Measurements from ENCODE around the gene EIF3M. TPM values are rescaled to one million over a fixed set of nuclear protein-coding genes. Genes with fewer than 3 reads are reported as not detected.
"Not testable (repeated sequence)": the region's sequence is repeated elsewhere in the genome, so short reads cannot be mapped to it uniquely, and the experiment has no call there.

Gene EIF3M
- total and polyA plus RNA-seq, 4 donors: 115 to 223 (median 142) TPM

GRCh38 chr11:32602657-32603415, 19.2 kb downstream of the EIF3M start:
- DNase-seq (ENCODE audit: low spot score): no peak
- WGBS: 74% methylated on average over 4 of the region's 4 CpGs
- TF ChIP-seq ATF3 (IDR thresholded peaks at IDR 0.05) (no peak), TAF1 (conservative IDR thresholded peaks at IDR 0.05) (no peak), HNF4A (conservative IDR thresholded peaks at IDR 0.05) (no peak), RXRA (IDR thresholded peaks at IDR 0.05) (no peak), FOXA2 (IDR thresholded peaks at IDR 0.05) (no peak), RAD21 (IDR thresholded peaks at IDR 0.05) (no peak), YY1 (IDR thresholded peaks at IDR 0.05) (no peak)
- TF ChIP-seq, protein P1, sequence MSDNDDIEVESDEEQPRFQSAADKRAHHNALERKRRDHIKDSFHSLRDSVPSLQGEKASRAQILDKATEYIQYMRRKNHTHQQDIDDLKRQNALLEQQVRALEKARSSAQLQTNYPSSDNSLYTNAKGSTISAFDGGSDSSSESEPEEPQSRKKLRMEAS (IDR thresholded peaks at IDR 0.05): no peak
- peaks cover 0 to 1% (median 0%) of the 10 kb centered on the region in 4 donors for H3K4me1 ChIP-seq (ENCODE audit: control insufficient read depth in 4 of 4, insufficient read depth in 4 of 4, low read length in 3 of 4)
- no peak overlapping the region for H3K9ac ChIP-seq (ENCODE audit: low read depth in 1 of 2, low read length in 2 of 2)
- no peak overlapping the region for H3K27ac ChIP-seq (ENCODE audit: low read depth in 1 of 2, low read length in 2 of 2)
- peaks cover 0 to 38% (median 26%) of the 10 kb centered on the region in 4 donors for H3K36me3 ChIP-seq (ENCODE audit: control insufficient read depth in 4 of 4, insufficient read depth in 3 of 4, low read depth in 1 of 4, low read length in 3 of 4)
- no peak overlapping the region for H3K4me3 ChIP-seq (ENCODE audit: low read depth in 1 of 3, low read length in 3 of 3)
- no peaks in the 10 kb centered on the region for H3K9me3 ChIP-seq (ENCODE audit: control insufficient read depth in 4 of 4, low read length in 3 of 4)
- no peaks in the 10 kb centered on the region for H3K27me3 ChIP-seq (ENCODE audit: control insufficient read depth in 4 of 4, insufficient read depth in 4 of 4, low read length in 3 of 4)

GRCh38 chr11:32606220-32606619, 22.6 kb downstream of the EIF3M start:
- H3K27ac ChIP-seq (ENCODE audit: low read depth in 1 of 2, low read length in 2 of 2): no peak overlapping the region
- no peak overlapping the region for H3K4me3 ChIP-seq (ENCODE audit: low read depth in 1 of 3, low read length in 3 of 3)
- H3K27me3 ChIP-seq (ENCODE audit: control insufficient read depth in 4 of 4, insufficient read depth in 4 of 4, low read length in 3 of 4): no peaks in the 10 kb centered on the region
- H3K36me3 ChIP-seq (ENCODE audit: control insufficient read depth in 4 of 4, insufficient read depth in 3 of 4, low read depth in 1 of 4, low read length in 3 of 4): peaks cover 0 to 26% (median 15%) of the 10 kb centered on the region in 4 donors
- no peak overlapping the region for H3K9ac ChIP-seq (ENCODE audit: low read depth in 1 of 2, low read length in 2 of 2)
- no peak for TF ChIP-seq ATF3 (IDR thresholded peaks at IDR 0.05)
- no peak for TF ChIP-seq NR2F2 (IDR thresholded peaks at IDR 0.05)
- no peak for TF ChIP-seq FOXA1 (IDR thresholded peaks at IDR 0.05)
- H3K9me3 ChIP-seq (ENCODE audit: control insufficient read depth in 4 of 4, low read length in 3 of 4): no peaks in the 10 kb centered on the region
- peaks cover 0 to 1% (median 0%) of the 10 kb centered on the region in 4 donors for H3K4me1 ChIP-seq (ENCODE audit: control insufficient read depth in 4 of 4, insufficient read depth in 4 of 4, low read length in 3 of 4)
- no peak for DNase-seq (ENCODE audit: low spot score)

GRCh38 chr11:32608826-32609225, 25.2 kb downstream of the EIF3M start:
- not testable (repeated sequence) for H3K27ac ChIP-seq (ENCODE audit: low read depth in 1 of 2, low read length in 2 of 2); H3K4me3 ChIP-seq (ENCODE audit: low read depth in 1 of 3, low read length in 3 of 3); DNase-seq (ENCODE audit: low spot score); H3K9me3 ChIP-seq (ENCODE audit: control insufficient read depth in 4 of 4, low read length in 3 of 4); H3K36me3 ChIP-seq (ENCODE audit: control insufficient read depth in 4 of 4, insufficient read depth in 3 of 4, low read depth in 1 of 4, low read length in 3 of 4); H3K4me1 ChIP-seq (ENCODE audit: control insufficient read depth in 4 of 4, insufficient read depth in 4 of 4, low read length in 3 of 4); H3K9ac ChIP-seq (ENCODE audit: low read depth in 1 of 2, low read length in 2 of 2); H3K27me3 ChIP-seq (ENCODE audit: control insufficient read depth in 4 of 4, insufficient read depth in 4 of 4, low read length in 3 of 4)
- WGBS: 98% methylated on average over 4 of the region's 4 CpGs

DNA sequence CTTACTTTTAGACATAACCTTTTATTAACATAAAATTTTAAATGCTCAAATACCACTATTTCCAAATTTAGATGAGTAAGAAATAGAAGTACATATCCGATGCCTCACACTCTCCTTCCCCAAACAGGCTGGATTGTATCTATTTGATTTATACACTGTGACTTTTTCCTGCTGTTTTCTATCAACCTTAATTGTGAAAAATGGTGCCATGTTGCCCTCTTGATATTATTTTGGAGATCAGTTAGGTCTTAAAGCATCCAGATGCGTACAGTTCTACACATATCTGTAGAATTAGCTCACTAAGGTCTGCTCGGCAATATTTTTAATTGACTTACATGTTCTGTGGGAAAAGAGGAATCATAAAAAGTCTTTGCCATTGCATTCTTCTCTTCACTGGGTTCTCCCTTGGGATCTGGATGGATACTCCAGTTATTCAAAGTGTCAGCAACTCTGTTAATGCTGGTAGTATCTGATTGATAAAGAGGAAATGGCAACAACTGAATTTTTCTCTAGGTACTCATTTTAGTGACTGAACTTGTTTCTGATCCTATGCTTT, 27.2 kb downstream of the EIF3M start:
- 94% methylated on average over 3 of the region's 3 CpGs for WGBS
- Histone ChIP-seq H3K9me3 (ENCODE audit: control insufficient read depth in 4 of 4, low read length in 3 of 4) (no peaks in the 10 kb centered on the region), H3K27ac (ENCODE audit: low read depth in 1 of 2, low read length in 2 of 2) (no peak overlapping the region), H3K36me3 (ENCODE audit: control insufficient read depth in 4 of 4, insufficient read depth in 3 of 4, low read depth in 1 of 4, low read length in 3 of 4) (peaks cover 0 to 4% (median 0%) of the 10 kb centered on the region in 4 donors), H3K27me3 (ENCODE audit: control insufficient read depth in 4 of 4, insufficient read depth in 4 of 4, low read length in 3 of 4) (no peaks in the 10 kb centered on the region), H3K4me3 (ENCODE audit: low read depth in 1 of 3, low read length in 3 of 3) (no peak overlapping the region), H3K9ac (ENCODE audit: low read depth in 1 of 2, low read length in 2 of 2) (no peak overlapping the region), H3K4me1 (ENCODE audit: control insufficient read depth in 4 of 4, insufficient read depth in 4 of 4, low read length in 3 of 4) (peaks cover 0 to 6% (median 0%) of the 10 kb centered on the region in 4 donors)
- DNase-seq (ENCODE audit: low spot score): no peak
- no peak for TF ChIP-seq ZBTB33 (IDR thresholded peaks at IDR 0.05)
- no peak for TF ChIP-seq GABPA (IDR thresholded peaks at IDR 0.05 in 1 of 2, conservative IDR thresholded peaks at IDR 0.05 in 1 of 2)
- no peak for TF ChIP-seq EGR1 (IDR thresholded peaks at IDR 0.05; ENCODE audit: low read depth in 2 of 2)
- no peak for TF ChIP-seq YY1 (IDR thresholded peaks at IDR 0.05)
- no peak for TF ChIP-seq FOXA2 (IDR thresholded peaks at IDR 0.05)
- TF ChIP-seq, protein P2, sequence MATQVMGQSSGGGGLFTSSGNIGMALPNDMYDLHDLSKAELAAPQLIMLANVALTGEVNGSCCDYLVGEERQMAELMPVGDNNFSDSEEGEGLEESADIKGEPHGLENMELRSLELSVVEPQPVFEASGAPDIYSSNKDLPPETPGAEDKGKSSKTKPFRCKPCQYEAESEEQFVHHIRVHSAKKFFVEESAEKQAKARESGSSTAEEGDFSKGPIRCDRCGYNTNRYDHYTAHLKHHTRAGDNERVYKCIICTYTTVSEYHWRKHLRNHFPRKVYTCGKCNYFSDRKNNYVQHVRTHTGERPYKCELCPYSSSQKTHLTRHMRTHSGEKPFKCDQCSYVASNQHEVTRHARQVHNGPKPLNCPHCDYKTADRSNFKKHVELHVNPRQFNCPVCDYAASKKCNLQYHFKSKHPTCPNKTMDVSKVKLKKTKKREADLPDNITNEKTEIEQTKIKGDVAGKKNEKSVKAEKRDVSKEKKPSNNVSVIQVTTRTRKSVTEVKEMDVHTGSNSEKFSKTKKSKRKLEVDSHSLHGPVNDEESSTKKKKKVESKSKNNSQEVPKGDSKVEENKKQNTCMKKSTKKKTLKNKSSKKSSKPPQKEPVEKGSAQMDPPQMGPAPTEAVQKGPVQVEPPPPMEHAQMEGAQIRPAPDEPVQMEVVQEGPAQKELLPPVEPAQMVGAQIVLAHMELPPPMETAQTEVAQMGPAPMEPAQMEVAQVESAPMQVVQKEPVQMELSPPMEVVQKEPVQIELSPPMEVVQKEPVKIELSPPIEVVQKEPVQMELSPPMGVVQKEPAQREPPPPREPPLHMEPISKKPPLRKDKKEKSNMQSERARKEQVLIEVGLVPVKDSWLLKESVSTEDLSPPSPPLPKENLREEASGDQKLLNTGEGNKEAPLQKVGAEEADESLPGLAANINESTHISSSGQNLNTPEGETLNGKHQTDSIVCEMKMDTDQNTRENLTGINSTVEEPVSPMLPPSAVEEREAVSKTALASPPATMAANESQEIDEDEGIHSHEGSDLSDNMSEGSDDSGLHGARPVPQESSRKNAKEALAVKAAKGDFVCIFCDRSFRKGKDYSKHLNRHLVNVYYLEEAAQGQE (IDR thresholded peaks at IDR 0.05): no peak
- no peak for TF ChIP-seq NR2F2 (IDR thresholded peaks at IDR 0.05)
- TF ChIP-seq HNF4G (IDR thresholded peaks at IDR 0.05): no peak
- no peak for TF ChIP-seq RAD21 (IDR thresholded peaks at IDR 0.05)
- TF ChIP-seq JUND (IDR thresholded peaks at IDR 0.05): no peak

Measured in liver (tissue), 9 donors.